ENCODE measurements around the gene DPM2.

Gene DPM2

GRCh38 chr9:127925959-127926905 is 11.4 kb downstream of the DPM2 start:
- TF ChIP-seq CTCF (IDR thresholded peaks at IDR 0.05; ENCODE audit: insufficient read depth, low read depth, low read length, missing control alignments), result no peak
- peak overlapping the region; percentile 61 for H3K4me3 ChIP-seq (ENCODE audit: low read length)
- DNase-seq (ENCODE audit: low read depth), result no peak

- TF ChIP-seq CTCF (IDR thresholded peaks at IDR 0.05; ENCODE audit: insufficient read depth, low read depth, low read length, missing control alignments), result no peak
- DNase-seq (ENCODE audit: low read depth), result no peak
- no peak overlapping the region for H3K4me3 ChIP-seq (ENCODE audit: low read length)
Measured at GRCh38 chr9:127924736-127925444, 12.8 kb downstream of the DPM2 start.

GRCh38 chr9:127923771-127924170 is 13.9 kb downstream of the DPM2 start:
- H3K4me3 ChIP-seq (ENCODE audit: low read length), result no peak overlapping the region
- peak; percentile 92 for DNase-seq (ENCODE audit: low read depth)
- TF ChIP-seq CTCF (IDR thresholded peaks at IDR 0.05; ENCODE audit: insufficient read depth, low read depth, low read length, missing control alignments), result no peak

GRCh38 chr9:127923046-127923445 is 14.6 kb downstream of the DPM2 start:
- no peak for DNase-seq (ENCODE audit: low read depth)
- H3K4me3 ChIP-seq (ENCODE audit: low read length), result no peak overlapping the region
- TF ChIP-seq CTCF (IDR thresholded peaks at IDR 0.05; ENCODE audit: insufficient read depth, low read depth, low read length, missing control alignments), result no peak

- TF ChIP-seq CTCF (IDR thresholded peaks at IDR 0.05; ENCODE audit: insufficient read depth, low read depth, low read length, missing control alignments), result peak; percentile 75
- no peak overlapping the region for H3K4me3 ChIP-seq (ENCODE audit: low read length)
- DNase-seq (ENCODE audit: low read depth), result peak; percentile 51
Measured at GRCh38 chr9:127921557-127922120, 16.0 kb downstream of the DPM2 start.

GRCh38 chr9:127920794-127921193 is 16.9 kb downstream of the DPM2 start:
- no peak for DNase-seq (ENCODE audit: low read depth)
- H3K4me3 ChIP-seq (ENCODE audit: low read length), result no peak overlapping the region
- TF ChIP-seq CTCF (IDR thresholded peaks at IDR 0.05; ENCODE audit: insufficient read depth, low read depth, low read length, missing control alignments), result no peak
